ENCODE results near the gene DCAF12.

DCAF12 gene

DNA sequence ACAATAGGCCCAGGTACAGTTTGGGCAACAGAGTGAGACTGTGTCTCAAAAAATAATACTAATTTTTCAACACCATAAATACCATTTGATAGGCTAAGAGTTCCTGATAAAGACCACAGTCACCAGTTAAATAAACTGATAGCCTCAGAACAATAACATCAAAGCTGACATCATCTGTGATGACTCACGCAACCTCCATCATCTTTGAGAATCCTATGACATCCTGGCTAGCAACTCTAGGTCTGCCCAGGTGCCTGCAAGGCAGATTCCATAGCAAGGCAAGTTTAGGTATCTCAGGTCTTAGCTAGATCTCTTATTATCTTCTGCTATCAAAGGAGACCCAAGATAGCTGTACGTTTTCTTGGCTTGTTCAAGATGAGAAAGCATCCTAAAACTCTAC, 47.3 kb downstream of the DCAF12 start:
- TF ChIP-seq, protein P1, sequence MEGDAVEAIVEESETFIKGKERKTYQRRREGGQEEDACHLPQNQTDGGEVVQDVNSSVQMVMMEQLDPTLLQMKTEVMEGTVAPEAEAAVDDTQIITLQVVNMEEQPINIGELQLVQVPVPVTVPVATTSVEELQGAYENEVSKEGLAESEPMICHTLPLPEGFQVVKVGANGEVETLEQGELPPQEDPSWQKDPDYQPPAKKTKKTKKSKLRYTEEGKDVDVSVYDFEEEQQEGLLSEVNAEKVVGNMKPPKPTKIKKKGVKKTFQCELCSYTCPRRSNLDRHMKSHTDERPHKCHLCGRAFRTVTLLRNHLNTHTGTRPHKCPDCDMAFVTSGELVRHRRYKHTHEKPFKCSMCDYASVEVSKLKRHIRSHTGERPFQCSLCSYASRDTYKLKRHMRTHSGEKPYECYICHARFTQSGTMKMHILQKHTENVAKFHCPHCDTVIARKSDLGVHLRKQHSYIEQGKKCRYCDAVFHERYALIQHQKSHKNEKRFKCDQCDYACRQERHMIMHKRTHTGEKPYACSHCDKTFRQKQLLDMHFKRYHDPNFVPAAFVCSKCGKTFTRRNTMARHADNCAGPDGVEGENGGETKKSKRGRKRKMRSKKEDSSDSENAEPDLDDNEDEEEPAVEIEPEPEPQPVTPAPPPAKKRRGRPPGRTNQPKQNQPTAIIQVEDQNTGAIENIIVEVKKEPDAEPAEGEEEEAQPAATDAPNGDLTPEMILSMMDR (IDR thresholded peaks at IDR 0.05; ENCODE audit: extremely low read depth, insufficient read depth, missing control alignments) = no peak
- no peak for DNase-seq (ENCODE audit: low spot score)
- in situ Hi-C loops (cut with MboI; ENCODE audit: low pct_unique_long_range_greater_than_20kb, low sequenced_read_pairs, unreplicated experiment) = no loop called here

DNA sequence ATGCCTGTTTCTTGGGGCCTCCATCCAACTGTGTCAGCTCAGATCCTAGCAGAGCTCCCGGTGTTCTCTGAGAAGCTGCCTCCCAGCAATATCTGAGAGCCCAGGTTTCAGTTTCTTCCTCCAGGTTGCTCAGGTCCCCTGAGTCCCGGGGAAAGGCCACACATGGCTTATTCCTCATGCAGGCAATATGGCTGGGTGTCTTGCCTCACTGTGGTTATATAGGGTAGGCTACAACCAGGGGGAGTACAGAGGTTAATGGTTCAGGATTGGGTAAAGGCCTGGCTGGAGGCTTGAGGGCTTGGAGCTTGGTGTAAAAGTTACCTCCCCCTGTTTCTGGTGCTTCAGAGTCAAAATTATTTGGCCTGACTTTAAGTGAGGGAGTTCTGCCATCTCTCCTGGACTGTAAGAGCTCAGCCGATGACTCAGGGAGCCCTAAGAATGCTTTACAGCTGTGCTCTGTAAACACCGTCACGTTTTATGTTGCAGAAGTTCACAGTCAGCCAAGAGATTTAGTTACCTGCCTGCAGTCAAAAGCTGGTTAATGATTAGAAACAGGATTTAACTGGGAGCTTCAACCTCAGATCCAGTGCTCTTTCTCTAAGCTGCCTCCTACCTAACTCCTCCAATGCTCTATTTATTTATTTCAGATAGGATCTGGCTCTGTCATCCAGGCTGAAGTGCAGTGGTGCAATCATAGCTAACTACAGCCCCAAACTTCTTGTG, 53.5 kb downstream of the DCAF12 start:
- in situ Hi-C loops (cut with MboI; ENCODE audit: low pct_unique_long_range_greater_than_20kb, low sequenced_read_pairs, unreplicated experiment) = no loop called here
- TF ChIP-seq, protein P1 (IDR thresholded peaks at IDR 0.05; ENCODE audit: extremely low read depth, insufficient read depth, missing control alignments) = no peak
- no peak for DNase-seq (ENCODE audit: low spot score)

DNA sequence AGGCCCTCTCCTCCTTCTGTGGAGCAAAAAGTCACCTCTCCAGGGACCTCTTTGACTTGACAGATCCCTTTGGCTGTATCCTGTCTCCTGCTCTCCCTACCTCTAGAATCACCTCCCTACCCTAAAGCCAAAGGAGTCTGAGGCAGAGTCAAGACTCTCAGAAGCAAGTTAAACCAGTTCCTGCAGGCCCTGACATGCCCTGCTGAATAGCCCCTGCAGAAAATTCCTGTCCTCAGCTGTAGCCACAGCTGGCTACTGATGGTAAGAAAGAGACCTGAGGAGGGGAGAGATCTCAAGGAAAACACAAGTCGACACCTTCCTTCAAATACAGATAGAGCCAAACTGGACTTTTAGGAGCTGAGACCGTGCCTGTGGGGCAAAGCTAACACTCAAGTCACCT, 54.1 kb downstream of the DCAF12 start:
- in situ Hi-C loops (cut with MboI; ENCODE audit: low pct_unique_long_range_greater_than_20kb, low sequenced_read_pairs, unreplicated experiment) = no loop called here
- no peak for DNase-seq (ENCODE audit: low spot score)
- TF ChIP-seq, protein P1 (IDR thresholded peaks at IDR 0.05; ENCODE audit: extremely low read depth, insufficient read depth, missing control alignments) = no peak

DNA sequence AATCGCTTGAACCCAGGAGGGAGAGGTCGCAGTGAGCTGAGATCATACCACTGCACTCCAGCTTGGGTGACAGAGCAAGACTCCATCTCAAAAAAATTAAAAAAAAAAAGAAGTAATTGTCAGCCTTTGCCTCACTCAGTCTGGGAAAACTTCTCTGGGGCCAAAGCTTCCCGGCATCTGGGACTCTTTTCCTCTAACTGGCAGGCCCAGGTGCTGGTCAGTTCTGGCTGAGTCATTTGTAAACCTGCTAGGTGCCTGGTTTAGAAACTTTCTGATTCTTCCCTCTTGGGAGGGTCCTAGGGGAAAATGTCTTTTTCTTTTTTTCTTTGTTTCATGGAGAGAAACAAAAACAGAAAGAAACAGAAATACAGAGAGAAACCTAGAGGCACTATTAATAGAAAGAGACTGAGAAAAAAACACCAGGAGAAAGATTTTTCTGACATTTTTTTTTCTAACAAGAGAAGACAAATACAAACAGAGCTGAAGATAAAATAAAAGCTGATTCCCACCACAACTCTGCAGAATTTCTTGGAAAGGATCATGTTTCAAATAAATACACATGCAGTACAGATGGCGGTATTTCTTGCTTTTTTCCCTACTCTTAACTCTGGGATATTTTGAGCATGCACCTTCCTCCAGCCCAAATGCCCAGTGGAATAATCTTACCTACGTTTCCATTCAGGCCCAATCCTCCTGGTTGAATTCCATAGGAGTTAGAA, 55.7 kb downstream of the DCAF12 start:
- no peak for DNase-seq (ENCODE audit: low spot score)
- TF ChIP-seq, protein P1 (IDR thresholded peaks at IDR 0.05; ENCODE audit: extremely low read depth, insufficient read depth, missing control alignments) = no peak
- in situ Hi-C loops (cut with MboI; ENCODE audit: low pct_unique_long_range_greater_than_20kb, low sequenced_read_pairs, unreplicated experiment) = no loop called here

DNA sequence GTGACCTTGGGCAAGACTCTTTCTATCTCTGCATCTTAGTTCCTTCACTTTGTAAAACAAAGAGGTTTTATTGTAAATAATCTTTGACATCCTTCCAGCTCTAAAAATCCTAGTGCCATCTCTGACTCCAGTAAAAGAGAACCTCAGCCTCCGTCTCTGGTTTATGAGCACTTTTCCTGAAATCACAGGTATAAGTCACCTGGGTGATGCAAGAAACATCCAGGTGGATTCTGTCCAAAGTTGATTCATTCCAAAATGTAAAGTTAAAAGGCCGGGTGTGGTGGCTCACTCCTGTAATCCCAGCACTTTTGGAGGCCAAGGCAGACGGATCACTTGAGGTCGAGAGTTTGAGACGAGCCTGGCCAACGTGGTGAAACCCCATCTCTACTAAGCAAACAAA, 56.7 kb downstream of the DCAF12 start:
- in situ Hi-C loops (cut with MboI; ENCODE audit: low pct_unique_long_range_greater_than_20kb, low sequenced_read_pairs, unreplicated experiment) = no loop called here
- TF ChIP-seq, protein P1 (IDR thresholded peaks at IDR 0.05; ENCODE audit: extremely low read depth, insufficient read depth, missing control alignments) = no peak
- no peak for DNase-seq (ENCODE audit: low spot score)

DNA sequence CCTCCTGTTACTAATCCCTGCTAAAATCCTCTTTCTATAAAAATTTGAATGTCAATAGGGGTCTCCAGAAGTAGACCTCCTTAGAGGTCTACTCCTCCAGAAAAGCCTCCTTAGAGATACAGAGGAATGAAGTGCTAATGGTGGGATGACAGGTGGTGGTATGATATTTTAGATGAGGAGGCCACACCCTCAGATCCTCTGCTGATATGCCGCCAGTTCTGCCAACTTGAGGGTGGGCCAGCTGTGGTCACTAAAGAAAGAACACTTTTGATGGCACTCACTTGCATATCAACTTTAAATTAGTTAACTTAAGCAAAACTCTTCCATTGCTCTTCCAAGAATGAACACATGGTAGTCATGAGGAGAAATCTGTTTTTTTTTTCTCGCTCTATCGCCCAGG, 61.0 kb downstream of the DCAF12 start:
- TF ChIP-seq, protein P1 (IDR thresholded peaks at IDR 0.05; ENCODE audit: extremely low read depth, insufficient read depth, missing control alignments) = no peak
- no peak for DNase-seq (ENCODE audit: low spot score)
- in situ Hi-C loops (cut with MboI; ENCODE audit: low pct_unique_long_range_greater_than_20kb, low sequenced_read_pairs, unreplicated experiment) = no loop called here

Measured in GM13977 (cell line).